ENCODE measurements around the gene HSD11B1.

The HSD11B1 gene

DNA sequence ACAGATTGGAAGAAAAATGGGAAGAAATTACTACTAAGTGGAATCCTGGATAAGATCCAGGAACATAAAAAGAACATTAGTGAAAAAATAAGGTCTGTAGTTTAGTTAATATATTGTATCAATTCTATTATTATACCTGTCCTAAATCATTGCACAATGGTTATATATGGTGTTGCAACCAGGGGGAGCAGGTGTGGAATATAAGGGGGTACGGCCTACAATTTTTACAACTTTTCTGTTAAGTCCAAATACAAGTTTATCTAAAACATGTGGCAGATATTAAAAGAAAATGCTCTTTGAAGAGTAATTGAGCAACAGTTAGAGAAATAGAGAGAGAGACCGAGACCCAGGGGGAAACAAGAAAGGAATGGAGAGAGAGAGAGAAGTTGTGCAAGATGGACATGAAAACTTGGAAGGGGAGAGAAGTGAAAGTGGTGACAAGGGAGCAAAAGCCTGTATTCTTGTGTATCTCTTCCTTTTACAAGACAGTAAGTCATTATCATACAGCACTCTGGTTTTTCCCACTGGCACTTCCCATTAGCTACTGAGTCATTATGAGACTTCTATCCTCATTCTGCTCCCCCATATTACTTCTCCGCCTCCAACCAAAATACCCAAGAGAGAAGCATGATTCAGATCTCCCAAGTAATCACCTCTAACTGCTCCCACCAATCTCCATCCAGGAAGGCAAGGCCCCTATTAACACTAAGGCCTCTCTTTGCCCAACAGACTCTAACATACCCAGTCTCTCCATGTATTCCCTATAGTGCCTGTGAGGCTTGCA, 29.0 kb downstream of the HSD11B1 start:
- TF ChIP-seq, protein P1, sequence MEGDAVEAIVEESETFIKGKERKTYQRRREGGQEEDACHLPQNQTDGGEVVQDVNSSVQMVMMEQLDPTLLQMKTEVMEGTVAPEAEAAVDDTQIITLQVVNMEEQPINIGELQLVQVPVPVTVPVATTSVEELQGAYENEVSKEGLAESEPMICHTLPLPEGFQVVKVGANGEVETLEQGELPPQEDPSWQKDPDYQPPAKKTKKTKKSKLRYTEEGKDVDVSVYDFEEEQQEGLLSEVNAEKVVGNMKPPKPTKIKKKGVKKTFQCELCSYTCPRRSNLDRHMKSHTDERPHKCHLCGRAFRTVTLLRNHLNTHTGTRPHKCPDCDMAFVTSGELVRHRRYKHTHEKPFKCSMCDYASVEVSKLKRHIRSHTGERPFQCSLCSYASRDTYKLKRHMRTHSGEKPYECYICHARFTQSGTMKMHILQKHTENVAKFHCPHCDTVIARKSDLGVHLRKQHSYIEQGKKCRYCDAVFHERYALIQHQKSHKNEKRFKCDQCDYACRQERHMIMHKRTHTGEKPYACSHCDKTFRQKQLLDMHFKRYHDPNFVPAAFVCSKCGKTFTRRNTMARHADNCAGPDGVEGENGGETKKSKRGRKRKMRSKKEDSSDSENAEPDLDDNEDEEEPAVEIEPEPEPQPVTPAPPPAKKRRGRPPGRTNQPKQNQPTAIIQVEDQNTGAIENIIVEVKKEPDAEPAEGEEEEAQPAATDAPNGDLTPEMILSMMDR (IDR thresholded peaks at IDR 0.05; ENCODE audit: insufficient read depth, low read length, missing control alignments) = no peak
- ChIA-PET CTCF (interaction anchor here (0.8 to 1.9 kb wide), 6 partner anchors 9 to 163 kb away, joined by 3 to 11 read pairs (median 4); no protein-coding TSS in a partner anchor), POLR2A (no interaction called here)
- no peak overlapping the region for H3K4me3 ChIP-seq (ENCODE audit: low read depth, low read length)
- DNase-seq (ENCODE audit: low read depth, low spot score) = no peak

DNA sequence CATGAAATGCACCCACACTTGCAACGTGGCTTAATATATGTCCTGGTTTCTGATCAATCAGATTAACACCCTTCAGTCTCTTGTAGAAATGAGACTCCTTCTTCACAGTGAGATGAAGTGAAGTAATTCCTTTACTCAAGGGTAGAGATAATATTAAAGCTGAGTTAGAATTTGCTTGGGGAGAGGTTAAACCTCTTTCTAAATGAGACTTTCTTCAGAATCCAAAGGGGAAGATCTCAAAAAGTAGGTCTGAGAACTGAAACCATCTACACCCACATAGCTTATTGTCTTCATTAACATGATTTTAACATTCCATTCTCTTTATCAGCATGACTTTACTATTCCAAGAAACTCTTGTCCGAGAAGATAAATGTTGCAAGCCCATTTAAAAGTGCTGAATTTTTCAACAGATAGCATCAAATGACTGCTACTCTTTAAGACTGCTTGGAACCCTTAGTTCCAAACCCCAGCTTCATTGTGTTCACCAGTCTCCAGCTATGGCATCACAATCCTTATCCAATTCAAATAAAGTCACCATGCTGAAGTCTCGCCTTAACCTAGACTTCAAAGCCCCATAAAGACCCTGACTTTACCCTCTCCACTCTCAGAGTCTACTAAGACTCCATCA, 32.0 kb downstream of the HSD11B1 start:
- ChIA-PET CTCF (interaction anchor here (1.0 to 3.2 kb wide), 6 partner anchors 9 to 167 kb away, joined by 3 to 23 read pairs (median 4); no protein-coding TSS in a partner anchor), POLR2A (no interaction called here)
- no peak for DNase-seq (ENCODE audit: low read depth, low spot score)
- H3K4me3 ChIP-seq (ENCODE audit: low read depth, low read length) = no peak overlapping the region
- TF ChIP-seq, protein P1 (IDR thresholded peaks at IDR 0.05; ENCODE audit: insufficient read depth, low read length, missing control alignments) = no peak

GRCh38 chr1:209737118-209737505, 32.5 kb downstream of the HSD11B1 start:
- CTCF ChIA-PET = interaction anchor here (1.0 to 3.2 kb wide), 7 partner anchors 9 to 167 kb away, joined by 3 to 23 read pairs (median 4); no protein-coding TSS in a partner anchor
- TF ChIP-seq, protein P1 (IDR thresholded peaks at IDR 0.05; ENCODE audit: insufficient read depth, low read length, missing control alignments) = no peak
- POLR2A ChIA-PET = no interaction called here
- DNase-seq (ENCODE audit: low read depth, low spot score) = no peak
- H3K4me3 ChIP-seq (ENCODE audit: low read depth, low read length) = no peak overlapping the region

DNA sequence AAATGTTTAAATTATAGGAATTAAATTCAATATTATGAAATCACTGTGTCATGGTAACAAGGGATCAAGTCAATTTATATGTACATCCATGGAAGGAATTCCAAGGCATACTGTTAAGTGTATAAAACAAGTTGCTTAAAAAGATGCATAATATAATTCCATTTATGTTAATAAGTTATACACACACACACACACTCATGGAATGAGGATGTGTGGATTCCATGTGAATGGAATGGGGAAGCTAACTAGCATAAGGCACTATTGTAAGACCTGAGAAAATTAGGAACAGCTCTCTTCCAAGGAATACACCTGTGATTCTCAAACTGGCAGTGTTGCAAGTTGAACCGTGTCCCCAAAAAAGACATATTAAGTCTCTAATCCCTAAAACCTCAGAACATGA, 33.6 kb downstream of the HSD11B1 start:
- ChIA-PET POLR2A (no interaction called here), CTCF (interaction anchor here (1.4 to 3.2 kb wide), 2 partner anchors 11 to 162 kb away, joined by 7 to 23 read pairs; no protein-coding TSS in a partner anchor)
- H3K4me3 ChIP-seq (ENCODE audit: low read depth, low read length) = no peak overlapping the region
- no peak for DNase-seq (ENCODE audit: low read depth, low spot score)
- TF ChIP-seq, protein P1 (IDR thresholded peaks at IDR 0.05; ENCODE audit: insufficient read depth, low read length, missing control alignments) = no peak

- DNase-seq (ENCODE audit: low read depth, low spot score) = no peak
Measured at GRCh38 chr1:209741193-209741592, 36.5 kb downstream of the HSD11B1 start.

More at GRCh38 chr1:209741193-209741592, 36.5 kb downstream of the HSD11B1 start:
- ChIA-PET CTCF (no interaction called here), POLR2A (no interaction called here)
- TF ChIP-seq, protein P1 (IDR thresholded peaks at IDR 0.05; ENCODE audit: insufficient read depth, low read length, missing control alignments) = no peak
- H3K4me3 ChIP-seq (ENCODE audit: low read depth, low read length) = no peak overlapping the region

All from AG04449 (cell line).